ENCODE measurements around the gene SVIL. TPM values are rescaled to one million over a fixed set of nuclear protein-coding genes. Genes with fewer than 3 reads are reported as not detected.
A peak's percentile ranks its signal among the peaks of the same experiment; 100 is the strongest.

SVIL gene
- total RNA-seq, result 10 to 100 TPM; 25.8 to 69.5 (median 60.6) TPM

- intact Hi-C loops (cut with DNase I; ENCODE audit: low total_unique reads), result no loop called here
- Histone ChIP-seq H3K4me1 (peaks cover 4 to 12% of the 10 kb centered on the region in 2 donors), H3K36me3 (no peaks in the 10 kb centered on the region), H3K4me3 (peak within 1 kb of the TSS; percentile 12 to 42 (median 30)), H3K27ac (peak within 1 kb of the TSS; percentile 73 to 93), H3K27me3 (no peaks in the 10 kb centered on the region), H3K9me3 (no peaks in the 10 kb centered on the region)
- peak; percentile 31 to 78 (median 64) for TF ChIP-seq POLR2AphosphoS5 (IDR thresholded peaks at IDR 0.05)
- peak in 2 of 3 donors; percentile 14 to 25 for TF ChIP-seq CTCF (IDR thresholded peaks at IDR 0.05)
- TF ChIP-seq POLR2A (IDR thresholded peaks at IDR 0.05), result no peak
- DNase-seq (ENCODE audit: low spot score in 2 of 2), result peak in 1 of 2 donors; percentile 76
Measured at GRCh38 chr10:29634764-29635625, at the start of gene SVIL. Gene SVIL, minus strand, starts transcription at chr10:29634971. Its CDS starts 79,913 bp downstream, at chr10:29555058.

- intact Hi-C loops (cut with DNase I; ENCODE audit: low total_unique reads), result no loop called here
- H3K27ac ChIP-seq, result no peak overlapping the region
Measured at GRCh38 chr10:29681676-29682448, 47.1 kb upstream of the SVIL start.

GRCh38 chr10:29680091-29680490 lies 45.3 kb upstream of the SVIL start:
- H3K27ac ChIP-seq, result no peak overlapping the region

More at GRCh38 chr10:29681676-29682448, 47.1 kb upstream of the SVIL start:
- no peak overlapping the region for H3K4me3 ChIP-seq
- no peaks in the 10 kb centered on the region for H3K9me3 ChIP-seq
- no peak for DNase-seq (ENCODE audit: low spot score in 2 of 2)
- H3K27me3 ChIP-seq, result no peaks in the 10 kb centered on the region
- no peaks in the 10 kb centered on the region for H3K36me3 ChIP-seq
- no peak for TF ChIP-seq POLR2A (IDR thresholded peaks at IDR 0.05)
- no peak for TF ChIP-seq POLR2AphosphoS5 (IDR thresholded peaks at IDR 0.05)
- TF ChIP-seq CTCF (IDR thresholded peaks at IDR 0.05), result no peak
- no peaks in the 10 kb centered on the region for H3K4me1 ChIP-seq

GRCh38 chr10:29676732-29677131 lies 42.0 kb upstream of the SVIL start:
- Histone ChIP-seq H3K27me3 (no peaks in the 10 kb centered on the region), H3K4me1 (no peaks in the 10 kb centered on the region), H3K27ac (no peak overlapping the region), H3K36me3 (no peaks in the 10 kb centered on the region), H3K9me3 (peaks cover 0 to 8% of the 10 kb centered on the region in 2 donors), H3K4me3 (no peak overlapping the region)
- DNase-seq (ENCODE audit: low spot score in 2 of 2), result no peak
- TF ChIP-seq POLR2AphosphoS5 (IDR thresholded peaks at IDR 0.05) (no peak), POLR2A (IDR thresholded peaks at IDR 0.05) (no peak), CTCF (IDR thresholded peaks at IDR 0.05) (no peak)
- intact Hi-C loops (cut with DNase I; ENCODE audit: low total_unique reads), result no loop called here

More at GRCh38 chr10:29680091-29680490, 45.3 kb upstream of the SVIL start:
- intact Hi-C loops (cut with DNase I; ENCODE audit: low total_unique reads), result no loop called here
- no peak for DNase-seq (ENCODE audit: low spot score in 2 of 2)
- Histone ChIP-seq H3K4me3 (no peak overlapping the region), H3K36me3 (no peaks in the 10 kb centered on the region), H3K9me3 (peaks cover 0 to 1% of the 10 kb centered on the region in 2 donors), H3K27me3 (no peaks in the 10 kb centered on the region), H3K4me1 (no peaks in the 10 kb centered on the region)
- TF ChIP-seq POLR2AphosphoS5 (IDR thresholded peaks at IDR 0.05) (no peak), POLR2A (IDR thresholded peaks at IDR 0.05) (no peak), CTCF (IDR thresholded peaks at IDR 0.05) (no peak)
